Activated gamma-delta T cell (primary cell): Measurements from ENCODE around the gene TMA7.
"Not testable (repeated sequence)": the region's sequence is repeated elsewhere in the genome, so short reads cannot be mapped to it uniquely, and the experiment has no call there.

Source experiments
- DNase-seq: peaks from one replicate; lab custom pipeline; 2025; lab: John Stamatoyannopoulos, UW

TMA7 gene

DNA sequence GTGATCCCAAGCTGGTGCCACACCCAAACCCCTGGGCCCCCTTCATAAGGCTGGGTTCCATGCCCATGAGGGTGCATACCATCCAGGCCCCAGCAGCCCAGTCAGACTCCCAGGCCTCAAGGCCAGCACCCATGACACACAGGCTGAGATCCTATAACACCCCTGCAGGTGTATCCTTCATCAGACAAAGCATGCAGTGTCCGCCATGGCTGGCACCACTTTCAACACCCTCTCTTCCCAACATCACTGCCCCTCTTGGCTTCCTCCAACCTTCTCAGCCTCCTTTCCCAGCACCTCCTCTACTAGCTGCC is 3.6 kb upstream of the TMA7 start:
- no peak for DNase-seq

GRCh38 chr3:48436855-48437254 is 3.2 kb upstream of the TMA7 start:
- DNase-seq, result no peak

DNA sequence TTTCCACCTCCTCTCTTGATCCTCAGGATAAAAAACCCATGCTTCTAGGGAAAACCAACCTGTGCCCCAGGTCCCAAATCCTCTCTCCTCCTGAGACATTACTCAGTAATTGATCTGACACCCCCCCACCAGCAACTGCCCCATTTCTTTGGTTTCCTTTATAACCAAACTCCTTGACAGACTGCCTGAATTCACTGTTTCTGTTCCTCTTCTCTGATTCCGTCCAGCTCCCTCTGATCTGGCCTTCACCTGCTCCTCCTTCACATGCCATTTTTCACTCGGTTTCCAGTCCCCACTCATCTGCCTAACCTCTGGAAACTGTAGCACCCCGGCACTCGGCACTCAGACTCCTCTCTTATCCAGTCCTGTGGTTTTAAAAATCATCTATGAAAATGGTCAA is 2.2 kb upstream of the TMA7 start:
- DNase-seq, result no peak

GRCh38 chr3:48440590-48440958 is 517 bp downstream of the TMA7 start:
- DNase-seq, result no peak

DNA sequence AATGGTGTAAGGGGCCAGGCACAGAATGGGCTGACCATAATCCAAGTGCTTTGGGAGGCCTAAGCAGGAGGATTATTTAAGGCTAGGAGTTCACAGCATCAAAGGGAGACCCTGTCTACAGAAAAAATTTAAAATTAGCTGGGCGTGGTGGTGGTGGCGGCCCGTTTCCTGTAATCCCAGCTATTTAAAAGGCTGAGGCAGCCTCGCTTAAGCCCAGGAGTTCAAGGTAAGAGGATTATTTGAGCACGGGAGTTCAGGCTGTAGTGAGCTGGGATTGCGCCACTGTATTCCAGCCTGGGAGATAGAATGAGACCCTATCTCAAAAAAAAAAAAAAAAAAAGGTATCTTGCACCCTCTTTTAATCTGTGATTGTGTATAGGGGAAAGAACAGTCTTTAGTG is 1.9 kb downstream of the TMA7 start:
- DNase-seq, result no peak

- no peak for DNase-seq
Measured at GRCh38 chr3:48445277-48445882, 5.3 kb downstream of the TMA7 start.

DNA sequence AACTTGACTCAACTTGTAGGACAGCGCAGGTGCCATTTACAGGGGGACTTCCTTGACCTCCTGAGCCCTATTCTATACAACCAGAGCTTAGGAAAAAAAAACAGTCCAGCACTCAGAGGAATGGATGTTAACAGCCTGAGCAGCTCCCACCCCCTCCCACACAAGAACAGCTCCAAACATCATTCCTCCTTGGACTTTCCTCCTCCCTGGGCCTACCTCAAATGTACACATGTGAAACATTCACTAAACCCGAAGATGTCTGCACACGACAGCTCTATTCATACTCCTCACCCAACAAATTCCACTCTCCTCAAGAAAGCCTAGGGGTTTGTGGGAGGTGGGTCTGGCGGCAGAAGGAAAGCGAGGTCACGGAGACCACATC is 6.0 kb downstream of the TMA7 start:
- no peak for DNase-seq

GRCh38 chr3:48446425-48447193 is 6.6 kb downstream of the TMA7 start, which contains the start of gene ATRIP:
Gene ATRIP, plus strand, starts transcription at chr3:48446737. Its CDS starts 109 bp downstream, at chr3:48446846.
- peak; percentile 82 for DNase-seq

DNA sequence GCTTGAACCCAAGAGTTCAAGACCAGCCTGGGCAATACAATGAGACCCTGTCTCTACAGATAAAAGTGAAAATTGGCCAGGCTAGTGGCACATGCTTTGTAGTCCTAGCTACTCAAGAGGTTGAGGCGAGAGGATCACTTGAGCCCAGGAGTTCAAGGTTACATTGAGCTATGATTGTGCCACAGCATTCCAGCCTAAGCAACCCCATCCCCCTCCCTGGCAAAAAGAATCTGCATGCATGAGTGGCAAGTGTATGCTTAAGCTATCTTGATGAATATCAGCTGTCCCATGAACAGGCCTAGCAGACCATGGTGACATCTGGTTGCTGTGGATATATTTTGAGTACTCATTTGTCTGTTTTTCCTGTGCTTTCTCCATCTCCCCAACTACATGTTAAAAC is 11.2 kb downstream of the TMA7 start:
- no peak for DNase-seq

- DNase-seq, result no peak
Measured at GRCh38 chr3:48456456-48456855, 16.4 kb downstream of the TMA7 start.

GRCh38 chr3:48459331-48459730 is 19.3 kb downstream of the TMA7 start:
- no peak for DNase-seq

GRCh38 chr3:48459773-48460516 is 19.9 kb downstream of the TMA7 start:
- DNase-seq, result no peak

- DNase-seq, result no peak
Measured at GRCh38 chr3:48460517-48460902, 20.5 kb downstream of the TMA7 start.

DNA sequence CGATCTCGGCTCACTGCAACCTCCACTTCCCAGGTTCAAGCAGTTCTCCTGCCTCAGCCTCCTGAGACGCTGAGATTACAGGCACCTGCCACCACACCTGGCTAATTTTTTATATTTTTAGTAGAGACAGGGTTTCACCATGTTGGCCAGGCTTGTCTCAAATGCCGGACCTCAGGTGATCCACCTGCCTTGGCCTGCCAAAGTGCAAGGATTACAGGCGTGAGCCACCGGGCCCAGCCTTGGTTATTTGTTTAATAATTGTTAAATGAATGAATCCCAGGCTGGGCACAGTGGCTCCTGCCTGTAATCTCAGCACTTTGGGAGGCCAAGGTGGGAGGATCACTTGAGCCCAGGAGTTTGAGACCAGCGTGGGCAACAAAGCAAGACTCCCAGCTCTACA is 21.7 kb downstream of the TMA7 start:
- not testable (repeated sequence) for DNase-seq

DNA sequence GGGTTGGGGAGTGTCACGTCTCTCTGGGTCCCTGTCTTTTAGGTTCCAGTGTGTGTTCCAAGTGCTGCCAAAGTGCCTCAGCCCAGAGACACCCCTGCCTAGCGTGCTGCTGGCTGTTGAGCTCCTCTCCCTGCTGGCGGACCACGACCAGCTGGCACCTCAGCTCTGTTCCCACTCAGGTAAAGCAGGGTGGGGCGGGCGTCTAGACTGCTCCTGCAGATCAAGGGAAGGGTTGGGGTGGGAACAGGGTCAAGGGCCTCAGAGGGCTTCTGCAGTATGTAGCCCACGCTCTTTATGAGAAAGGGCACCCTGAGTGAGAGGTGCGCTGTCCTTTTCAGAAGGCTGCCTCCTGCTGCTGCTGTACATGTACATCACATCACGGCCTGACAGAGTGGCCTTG is 23.6 kb downstream of the TMA7 start:
- DNase-seq, result no peak

DNA sequence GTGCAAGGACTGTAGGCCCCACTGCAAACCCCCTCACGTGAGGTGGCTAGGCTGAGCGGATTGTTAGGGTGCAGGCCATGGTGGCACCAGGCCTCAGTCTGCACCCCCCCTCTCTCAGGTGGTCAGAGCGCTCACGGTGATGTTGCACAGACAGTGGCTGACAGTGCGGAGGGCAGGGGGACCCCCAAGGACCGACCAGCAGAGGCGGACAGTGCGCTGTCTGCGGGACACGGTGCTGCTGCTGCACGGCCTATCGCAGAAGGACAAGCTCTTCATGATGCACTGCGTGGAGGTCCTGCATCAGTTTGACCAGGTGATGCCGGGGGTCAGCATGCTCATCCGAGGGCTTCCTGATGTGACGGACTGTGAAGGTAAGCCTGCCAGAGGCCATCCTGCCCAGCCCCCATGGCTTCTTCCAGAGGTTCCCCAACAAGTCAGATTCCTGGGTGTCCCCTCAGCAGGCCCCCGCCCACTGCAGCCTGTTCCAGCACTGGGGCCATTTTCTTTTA is 24.7 kb downstream of the TMA7 start:
- DNase-seq, result no peak

DNA sequence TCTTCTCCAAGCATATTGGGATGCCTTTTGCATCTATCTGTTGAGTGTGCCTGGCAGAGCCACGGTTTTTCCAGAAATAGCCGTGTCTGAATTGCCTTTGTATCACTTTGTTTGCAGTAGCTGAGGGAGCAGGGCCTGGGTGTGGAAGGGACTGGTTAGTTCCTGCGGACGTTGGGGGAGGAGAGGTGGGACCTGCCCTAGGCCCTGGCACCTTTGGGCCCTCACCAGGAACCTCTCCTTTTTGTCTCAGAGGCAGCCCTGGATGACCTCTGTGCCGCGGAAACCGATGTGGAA is 25.1 kb downstream of the TMA7 start:
- DNase-seq, result no peak

- peak; percentile 56 for DNase-seq
Measured at GRCh38 chr3:48465531-48466378, 25.7 kb downstream of the TMA7 start.

GRCh38 chr3:48466386-48467109 is 26.5 kb downstream of the TMA7 start:
- DNase-seq, result peak; percentile 21

GRCh38 chr3:48467110-48467454 is 27.0 kb downstream of the TMA7 start:
- DNase-seq, result no peak

- no peak for DNase-seq
Measured at GRCh38 chr3:48467473-48468267, 27.6 kb downstream of the TMA7 start.
